Fibroblast of peridontal ligament (primary cell): Measurements from ENCODE around the gene RNF138.
"Not testable (repeated sequence)": the region's sequence is repeated elsewhere in the genome, so short reads cannot be mapped to it uniquely, and the experiment has no call there.

ENCODE experiments used
- DNase-seq: peaks from one replicate; pipeline ENCODE4 v3.0.0-alpha.2; 2010; ENCODE audit errors: extremely low read depth

The RNF138 gene

DNA sequence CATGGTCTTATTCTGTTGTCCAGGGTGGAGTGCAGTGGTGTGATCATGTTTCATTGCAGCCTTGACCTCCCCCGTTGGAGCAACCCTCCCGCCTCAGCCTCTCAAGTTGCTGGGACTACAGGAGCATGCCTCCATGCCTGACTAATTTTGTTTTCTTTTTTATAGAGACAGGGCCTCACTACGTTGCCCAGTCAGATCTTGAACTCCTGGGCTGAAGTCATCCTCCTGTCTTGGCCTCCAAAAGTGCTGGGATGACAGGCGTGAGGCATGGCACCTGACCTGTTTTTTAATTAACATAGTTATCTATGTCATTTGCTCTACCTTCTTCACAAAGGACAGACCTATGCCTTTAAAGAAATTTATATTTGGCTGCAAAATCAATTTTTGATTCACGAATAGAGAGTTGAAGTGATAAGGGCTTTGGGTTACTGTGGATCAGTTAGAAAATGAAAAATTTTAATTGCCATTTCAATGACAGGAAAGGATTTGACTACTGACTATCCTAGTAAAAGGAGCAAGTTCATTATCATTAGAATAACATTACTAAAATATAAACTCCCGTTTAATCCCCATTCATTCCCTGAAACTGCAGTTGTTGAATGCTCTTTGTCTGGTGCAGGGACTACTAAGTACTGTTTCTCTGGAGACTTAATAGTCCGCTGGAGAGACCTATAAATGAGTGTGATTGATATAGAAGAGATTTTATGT is 3.7 kb downstream of the RNF138 start:
- DNase-seq = no peak

DNA sequence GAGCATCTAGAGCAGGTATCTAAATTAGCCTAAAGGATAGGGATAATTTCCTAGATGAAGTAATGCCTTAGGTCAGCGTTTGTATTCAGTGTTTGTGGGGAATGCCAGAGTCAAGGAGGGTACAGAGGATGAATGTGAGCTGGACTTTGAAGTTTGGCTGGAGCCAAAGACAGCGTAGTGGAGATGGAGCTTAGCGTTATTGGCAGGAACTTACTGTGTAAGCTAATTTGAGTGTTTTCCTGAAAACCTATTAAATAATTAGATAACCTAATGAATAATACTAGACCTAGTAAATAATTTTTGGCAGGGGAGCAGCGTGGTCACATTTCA is 4.2 kb downstream of the RNF138 start:
- DNase-seq = no peak

DNA sequence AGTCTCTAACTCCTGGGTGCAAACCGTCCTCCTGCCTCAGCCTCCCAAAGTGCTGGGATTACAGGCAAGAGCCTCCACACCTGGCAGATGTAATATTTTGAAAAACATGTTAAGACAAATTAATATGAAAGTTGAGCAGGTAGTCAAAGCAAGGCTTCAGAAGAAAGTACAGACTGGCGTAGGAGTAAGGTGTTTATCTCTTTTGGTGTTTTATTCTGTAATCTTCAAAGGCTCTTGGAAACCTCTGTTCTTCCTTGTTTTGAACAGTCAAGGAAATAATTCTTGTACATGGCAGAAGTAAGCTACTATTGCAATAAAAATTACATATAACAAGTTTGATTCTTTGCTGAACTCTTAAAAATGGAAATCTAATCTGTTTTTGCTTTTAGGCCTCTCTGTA is 5.3 kb downstream of the RNF138 start:
- DNase-seq = no peak

- no peak for DNase-seq
Measured at GRCh38 chr18:32104516-32104915, 12.8 kb downstream of the RNF138 start.

GRCh38 chr18:32110005-32110404 is 18.3 kb downstream of the RNF138 start:
- DNase-seq = no peak

DNA sequence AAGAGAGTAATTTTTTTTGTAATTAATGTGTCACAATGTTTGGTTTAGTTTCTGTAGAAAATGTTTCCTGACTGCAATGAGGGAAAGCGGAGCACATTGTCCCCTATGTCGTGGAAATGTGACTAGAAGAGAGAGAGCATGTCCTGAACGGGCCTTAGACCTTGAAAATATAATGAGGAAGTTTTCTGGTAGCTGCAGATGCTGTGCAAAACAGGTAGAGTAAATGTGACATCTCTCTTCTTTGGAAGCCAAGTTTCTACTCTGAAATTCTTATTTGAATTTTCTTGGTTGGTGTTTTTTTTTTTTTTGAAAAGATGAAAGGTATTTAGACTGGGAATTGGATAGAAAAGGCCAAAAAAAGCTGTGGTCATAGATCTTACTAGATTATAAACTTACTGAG is 20.0 kb downstream of the RNF138 start:
- no peak for DNase-seq

DNA sequence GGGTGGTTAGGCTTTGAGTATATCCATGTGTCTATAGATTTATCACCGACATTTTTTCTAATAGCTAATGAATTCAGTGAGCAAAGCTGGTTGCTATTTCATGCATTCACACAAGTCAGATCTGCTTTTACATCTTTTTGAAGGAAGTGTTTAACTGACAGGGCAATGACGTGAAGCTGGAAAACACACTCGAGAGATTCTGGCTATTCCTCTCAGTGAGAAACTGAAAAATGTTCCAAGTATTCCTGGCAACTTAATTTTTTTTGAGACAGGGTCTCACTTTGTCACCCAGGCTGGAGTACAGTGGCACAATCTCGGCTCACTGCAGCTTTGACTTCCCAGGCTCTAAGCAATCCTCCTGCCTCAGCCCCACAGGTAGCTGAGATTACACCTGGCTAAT is 21.2 kb downstream of the RNF138 start:
- no peak for DNase-seq

DNA sequence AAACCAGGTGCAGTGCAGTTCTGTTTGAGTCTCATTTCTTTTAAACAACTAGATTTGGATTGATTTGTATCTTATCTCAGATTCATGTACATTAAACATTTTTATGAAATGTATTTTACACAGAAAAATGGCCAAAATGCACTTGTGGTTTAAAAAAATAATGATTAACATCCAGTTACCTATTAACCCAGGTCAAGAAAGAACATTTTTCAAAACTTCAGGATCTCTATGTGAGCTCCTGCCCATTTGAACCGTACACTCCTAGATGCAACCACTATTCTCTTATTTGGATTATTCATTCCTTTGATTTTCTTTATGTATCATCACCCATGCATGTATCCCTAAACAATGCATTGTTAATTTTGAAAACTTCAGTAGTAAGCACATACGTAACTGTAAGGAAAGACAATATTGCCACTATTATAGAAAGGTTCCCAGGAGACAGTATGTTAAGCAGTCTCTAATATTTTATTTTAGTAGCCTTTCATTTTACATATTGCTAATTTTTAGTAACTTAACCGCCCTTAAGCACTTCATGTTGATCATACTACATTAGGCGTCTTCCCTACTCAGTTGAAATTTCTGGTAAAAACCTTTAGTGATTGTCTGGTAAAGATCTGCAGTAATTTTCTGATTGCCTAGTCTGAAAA is 22.7 kb downstream of the RNF138 start:
- no peak for DNase-seq

DNA sequence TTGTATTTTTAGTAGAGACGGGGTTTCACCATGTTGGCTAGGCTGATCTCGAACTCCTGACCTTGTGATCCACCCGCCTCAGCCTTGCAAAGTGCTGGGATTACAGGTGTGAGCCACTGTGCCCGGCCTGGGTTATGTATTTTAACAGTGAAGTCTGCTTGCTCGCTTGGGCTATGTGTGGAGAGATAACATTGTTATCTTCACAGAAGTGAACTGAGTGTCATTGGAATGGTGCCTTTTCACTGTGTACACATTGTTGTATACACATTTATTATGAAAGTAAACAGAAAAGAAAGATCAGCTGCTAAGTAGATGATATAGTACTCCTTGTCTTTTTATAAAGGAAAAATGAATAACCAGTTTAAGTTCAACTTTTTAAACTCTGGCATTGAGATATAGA is 30.4 kb downstream of the RNF138 start:
- DNase-seq = no peak

GRCh38 chr18:32126538-32126937 is 34.9 kb downstream of the RNF138 start:
- no peak for DNase-seq

DNA sequence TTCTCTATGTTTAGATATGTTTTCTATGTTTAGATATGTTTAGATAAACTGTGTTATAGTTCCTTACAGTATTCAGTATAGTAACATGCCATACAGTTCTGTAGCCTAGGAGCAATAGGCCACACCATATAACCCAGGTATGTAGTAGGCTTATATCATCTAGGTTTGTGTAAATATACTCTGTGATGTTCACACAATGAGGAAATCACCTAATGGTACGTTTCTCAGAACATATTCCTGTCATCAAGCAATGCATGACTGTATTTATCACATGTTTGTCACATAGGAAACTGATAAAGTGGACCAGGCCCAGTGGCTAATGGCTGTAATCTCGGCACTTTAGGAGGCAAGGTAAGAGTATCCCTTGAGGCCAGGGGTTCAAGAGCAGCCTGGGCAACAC is 44.0 kb downstream of the RNF138 start:
- no peak for DNase-seq

DNA sequence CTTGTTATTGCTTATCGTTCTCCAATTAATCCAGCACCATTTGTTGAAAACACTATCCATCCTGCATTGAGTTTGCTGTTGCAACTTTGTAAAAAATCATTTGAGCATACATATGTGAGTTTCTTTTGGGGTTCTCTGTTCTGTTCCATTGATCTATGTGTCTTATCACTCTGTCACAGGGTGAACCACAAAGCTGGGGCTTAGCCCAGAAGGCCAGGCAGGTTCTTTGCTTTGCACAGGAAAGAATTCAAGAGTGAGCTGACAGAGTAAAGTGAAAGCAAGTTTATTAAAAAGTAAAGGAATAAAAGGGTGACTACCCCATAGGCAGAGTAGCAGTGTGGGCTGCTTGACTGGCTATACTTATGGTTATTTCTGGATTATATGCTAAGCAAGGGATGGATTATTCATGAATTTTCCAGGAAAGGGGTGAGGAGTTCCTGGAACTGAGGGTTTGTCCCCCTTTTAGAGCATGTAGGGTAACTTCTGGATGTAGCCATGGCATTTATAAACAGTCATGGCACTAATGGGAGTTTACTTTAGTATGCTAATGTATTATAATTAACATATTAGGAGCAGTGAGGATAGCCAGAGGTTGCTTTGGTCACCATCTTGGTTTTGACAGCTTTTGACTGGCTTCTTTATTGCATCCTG is 46.8 kb downstream of the RNF138 start:
- no peak for DNase-seq

DNA sequence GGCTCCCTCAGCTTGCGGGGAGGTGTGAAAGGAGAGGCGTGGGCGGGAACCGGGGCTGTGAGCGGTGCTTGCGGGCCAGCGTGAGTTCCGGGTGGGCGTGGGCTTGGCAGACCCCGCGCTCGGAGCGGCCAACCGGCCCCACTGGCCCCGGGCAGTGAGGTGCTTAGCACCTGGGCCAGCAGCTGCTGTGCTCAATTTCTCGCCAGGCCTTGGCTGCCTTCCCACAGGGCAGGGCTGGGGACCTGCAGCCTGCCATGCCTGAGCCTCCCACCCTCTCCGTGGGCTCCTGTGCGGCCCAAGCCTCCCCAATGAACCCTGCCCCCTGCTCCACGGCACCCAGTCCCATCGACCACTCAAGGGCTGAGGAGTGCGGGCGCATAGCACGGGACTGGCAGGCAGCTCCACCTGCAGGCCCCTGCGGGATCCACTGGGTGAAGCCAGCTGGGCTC is 48.2 kb downstream of the RNF138 start:
- DNase-seq = no peak

GRCh38 chr18:32148185-32148870 is 56.7 kb downstream of the RNF138 start:
- DNase-seq = no peak

GRCh38 chr18:32152705-32153448 is 61.2 kb downstream of the RNF138 start:
- no peak for DNase-seq

- no peak for DNase-seq
Measured at GRCh38 chr18:32156855-32157254, 65.2 kb downstream of the RNF138 start.

- DNase-seq = no peak
Measured at GRCh38 chr18:32157580-32157979, 65.9 kb downstream of the RNF138 start.

DNA sequence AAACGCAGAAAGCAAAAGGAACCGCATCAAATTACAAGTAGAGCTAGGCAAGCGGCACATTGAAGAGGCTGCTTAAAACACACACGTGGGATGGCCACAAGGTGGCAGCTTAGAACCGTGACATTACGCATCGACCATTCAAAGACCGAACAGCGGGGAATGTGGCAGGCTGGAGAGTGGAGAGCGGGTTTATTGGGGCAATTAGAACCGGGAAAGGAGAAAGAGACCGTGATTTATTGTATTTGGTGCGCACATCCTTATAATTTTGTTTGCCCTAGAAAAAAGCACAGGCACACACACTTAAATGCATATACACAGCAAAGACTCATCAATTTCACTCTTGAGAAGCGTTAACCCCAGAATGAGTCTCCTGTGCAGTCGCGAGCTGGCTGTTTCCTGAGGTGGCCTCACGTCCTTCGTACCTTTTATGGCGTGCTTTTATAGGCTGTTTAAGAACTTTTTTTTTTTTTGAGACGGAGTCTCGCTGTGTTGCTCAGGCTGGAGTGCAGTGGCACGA is 66.5 kb downstream of the RNF138 start:
- peak; percentile 93 for DNase-seq

DNA sequence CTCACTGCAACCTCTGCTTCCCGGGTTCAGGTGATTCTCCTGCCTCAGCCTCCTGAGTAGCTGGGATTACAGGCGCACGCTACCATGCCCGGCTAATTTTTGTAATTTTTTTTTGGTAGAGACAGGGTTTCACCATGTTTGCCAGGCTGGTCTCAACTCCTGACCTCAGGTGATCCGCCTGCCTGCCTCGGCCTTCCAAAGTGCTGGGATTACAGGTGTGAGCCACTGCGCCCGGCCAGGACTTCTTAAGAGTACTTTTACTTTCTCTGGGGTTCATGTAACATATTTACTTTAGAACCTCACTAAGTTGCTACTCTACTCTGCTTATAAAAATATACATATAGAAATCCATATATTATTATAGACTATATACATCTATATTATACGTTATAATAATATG is 67.0 kb downstream of the RNF138 start:
- not testable (repeated sequence) for DNase-seq

GRCh38 chr18:32160547-32160946 is 68.9 kb downstream of the RNF138 start:
- DNase-seq = no peak

DNA sequence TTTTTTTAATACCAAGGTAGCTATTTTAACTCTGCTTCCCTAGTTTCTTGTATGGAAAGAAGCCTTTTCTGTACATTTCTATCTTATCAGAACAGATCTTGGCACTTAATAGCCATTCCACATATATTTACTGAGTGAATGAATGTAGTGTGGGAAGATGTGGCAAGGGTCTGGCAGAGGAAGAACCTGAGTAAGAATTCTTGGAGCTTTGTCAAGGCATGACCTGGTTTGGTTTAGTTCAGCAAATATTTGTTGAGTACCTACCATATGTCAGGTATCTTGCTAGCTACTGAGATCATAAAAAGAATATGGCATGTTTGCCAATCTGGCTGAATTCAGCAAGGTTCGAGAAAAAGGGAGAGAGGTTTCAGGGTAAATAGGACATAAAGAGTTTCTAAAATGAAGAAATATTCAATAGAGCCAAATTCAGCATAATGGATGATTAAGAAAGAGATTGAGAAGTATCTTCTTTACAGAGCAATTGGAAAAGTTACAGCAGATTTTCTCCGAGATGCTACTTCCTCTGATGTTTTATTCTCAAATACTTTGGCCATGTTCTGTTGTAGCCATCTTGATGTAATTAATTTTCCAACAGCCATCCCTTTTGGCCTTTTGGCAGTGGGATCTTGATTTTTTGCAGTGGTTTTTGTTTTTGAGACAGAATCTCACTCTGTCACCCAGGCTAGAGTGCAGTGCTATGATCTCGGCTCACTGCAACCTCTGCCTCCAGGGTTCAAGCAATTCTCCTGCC is 76.5 kb downstream of the RNF138 start:
- DNase-seq = no peak
